HG02571 (cell line): Measurements from ENCODE around the gene TLR2.

ENCODE experiments used
- ATAC-seq: cut with Tn5 transposase; IDR thresholded peaks from one replicate; pipeline ENCODE4 v1.9.1; 2021; ENCODE audit warnings: mild to moderate bottlenecking, moderate library complexity; ENCODE audit not compliant: unreplicated experiment

Gene TLR2

DNA sequence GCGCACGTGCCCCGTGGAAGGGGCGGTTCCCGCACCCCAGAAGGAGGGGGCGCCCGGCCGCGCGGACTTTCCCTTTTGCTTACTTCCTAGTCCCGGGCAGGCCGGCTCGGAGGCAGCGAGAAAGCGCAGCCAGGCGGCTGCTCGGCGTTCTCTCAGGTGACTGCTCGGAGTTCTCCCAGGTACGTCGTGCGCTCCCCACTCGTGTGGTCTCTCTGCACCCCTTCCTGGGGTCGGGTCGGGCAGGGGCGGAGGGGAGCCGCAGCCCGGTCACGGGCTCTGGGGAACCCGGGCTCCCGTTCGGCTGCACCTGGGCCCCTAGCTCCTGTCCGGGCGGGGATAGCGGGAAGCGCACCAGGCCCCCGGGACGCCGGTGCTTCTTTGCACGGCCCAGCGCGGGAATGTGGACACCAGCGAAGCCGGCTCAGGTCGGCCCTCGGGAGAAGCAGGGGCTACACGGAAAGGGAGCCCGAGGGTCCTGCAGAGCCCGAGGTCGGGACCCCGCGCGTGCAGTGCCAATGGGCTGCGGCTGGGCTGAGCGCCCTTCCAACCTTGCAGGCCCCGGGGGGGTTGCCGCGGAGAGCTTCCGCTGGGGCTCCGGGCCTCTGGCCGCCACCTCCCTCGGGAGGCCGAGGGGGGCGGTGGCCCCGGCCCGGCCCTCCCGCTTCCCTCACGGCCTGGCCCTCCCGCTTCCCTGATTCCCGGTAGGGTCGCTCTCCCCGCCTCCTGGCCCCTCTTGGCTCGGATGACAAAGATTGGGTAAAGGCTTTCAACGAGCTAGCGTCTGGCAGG is at the start of gene TLR2:
Gene TLR2, plus strand, starts transcription at position 99 of the 789 bp plus-strand sequence. CDS start 18,628 bp downstream, outside the sequence.
- peak; percentile 89 for ATAC-seq

DNA sequence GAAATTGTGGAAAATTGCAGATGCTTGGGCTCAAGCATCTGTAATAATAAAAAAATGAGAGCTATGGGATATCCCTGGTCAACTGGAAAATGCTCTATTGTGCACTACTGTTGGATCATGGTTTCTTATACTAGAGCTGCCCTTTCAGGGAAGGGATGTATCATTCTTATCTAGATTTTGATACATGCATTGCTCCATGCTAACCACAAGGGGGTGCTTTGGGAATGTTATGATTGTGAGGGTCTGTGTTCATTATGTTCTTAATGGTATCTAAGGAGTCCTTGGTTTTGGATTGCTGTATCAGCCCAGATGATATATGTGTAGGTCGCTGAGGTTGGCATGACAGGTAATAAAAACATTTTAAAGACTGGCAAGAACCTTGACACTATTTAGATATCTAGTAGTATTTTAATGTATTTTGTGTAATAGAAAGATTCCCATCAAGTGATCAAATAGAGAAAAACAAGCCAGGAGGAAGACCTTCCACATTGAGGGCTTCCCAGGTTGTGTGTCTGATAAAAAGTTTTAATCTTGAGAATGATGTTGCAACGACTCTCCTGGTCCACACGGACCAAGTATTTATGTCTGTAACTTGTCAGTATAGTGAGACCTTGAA is 49.2 kb upstream of the TLR2 start:
- no peak for ATAC-seq

DNA sequence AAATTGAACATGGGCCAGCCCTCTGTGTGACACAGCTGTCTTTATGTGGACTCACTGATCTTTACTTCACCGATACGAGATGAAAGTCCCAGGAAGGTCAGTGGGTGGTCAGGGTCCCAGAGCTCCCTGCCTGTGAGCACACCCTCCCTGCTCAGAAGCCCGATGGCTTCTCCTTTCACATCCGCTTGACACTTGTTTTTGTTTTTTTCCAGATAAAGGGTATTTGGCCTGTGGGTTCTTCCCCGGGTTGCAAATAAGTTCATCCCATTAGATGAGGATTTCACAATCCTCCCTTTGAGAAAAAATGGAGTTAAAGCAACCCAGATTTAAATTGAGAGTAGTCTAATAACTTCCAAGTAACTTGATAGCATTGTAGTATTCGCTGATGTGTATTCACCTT is 48.2 kb upstream of the TLR2 start:
- no peak for ATAC-seq

GRCh38 chr4:153637201-153637600 is 46.9 kb upstream of the TLR2 start:
- no peak for ATAC-seq

DNA sequence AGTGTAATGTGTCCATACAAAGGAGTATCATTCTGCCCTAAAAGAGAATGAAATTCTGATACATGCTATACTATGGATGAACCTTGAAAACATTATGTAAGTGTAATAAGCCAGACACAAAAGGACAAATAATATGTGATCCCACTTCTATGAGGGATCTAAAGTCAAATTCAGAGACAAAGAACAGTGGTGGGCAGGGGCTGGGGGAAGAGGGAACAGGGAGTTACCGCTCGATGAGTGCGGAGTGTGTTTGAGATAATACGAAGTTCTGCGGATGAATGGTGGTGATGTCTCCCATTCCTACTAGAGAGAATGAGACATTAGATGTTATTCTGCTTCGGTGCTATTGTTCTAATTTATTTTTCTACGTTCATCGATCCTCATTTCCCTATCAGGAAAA is 46.1 kb upstream of the TLR2 start:
- no peak for ATAC-seq

DNA sequence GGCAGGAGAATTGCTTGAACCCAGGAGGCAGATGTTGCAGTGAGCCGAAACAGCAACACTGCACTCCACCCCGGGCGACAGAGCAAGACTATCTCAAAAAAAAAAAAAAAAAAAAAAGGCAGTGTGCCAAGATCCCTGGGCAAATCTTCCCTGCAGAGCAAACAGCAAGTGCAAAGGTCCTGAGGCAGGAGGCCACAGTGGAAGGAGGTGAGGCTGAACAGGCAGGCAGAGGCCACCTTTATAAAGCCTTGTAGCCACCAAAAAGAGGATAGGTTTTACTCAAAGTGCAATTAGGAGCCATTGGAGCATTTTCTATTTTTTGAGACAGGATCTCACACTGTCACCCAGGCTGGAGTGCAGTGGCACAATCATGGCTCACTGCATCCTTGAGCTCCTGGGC is 45.1 kb upstream of the TLR2 start:
- no peak for ATAC-seq

- no peak for ATAC-seq
These were observed 44.0 kb upstream of the TLR2 start for GRCh38 chr4:153639833-153640802.

- ATAC-seq, result no peak
These were observed 42.5 kb upstream of the TLR2 start for GRCh38 chr4:153641532-153641931.

DNA sequence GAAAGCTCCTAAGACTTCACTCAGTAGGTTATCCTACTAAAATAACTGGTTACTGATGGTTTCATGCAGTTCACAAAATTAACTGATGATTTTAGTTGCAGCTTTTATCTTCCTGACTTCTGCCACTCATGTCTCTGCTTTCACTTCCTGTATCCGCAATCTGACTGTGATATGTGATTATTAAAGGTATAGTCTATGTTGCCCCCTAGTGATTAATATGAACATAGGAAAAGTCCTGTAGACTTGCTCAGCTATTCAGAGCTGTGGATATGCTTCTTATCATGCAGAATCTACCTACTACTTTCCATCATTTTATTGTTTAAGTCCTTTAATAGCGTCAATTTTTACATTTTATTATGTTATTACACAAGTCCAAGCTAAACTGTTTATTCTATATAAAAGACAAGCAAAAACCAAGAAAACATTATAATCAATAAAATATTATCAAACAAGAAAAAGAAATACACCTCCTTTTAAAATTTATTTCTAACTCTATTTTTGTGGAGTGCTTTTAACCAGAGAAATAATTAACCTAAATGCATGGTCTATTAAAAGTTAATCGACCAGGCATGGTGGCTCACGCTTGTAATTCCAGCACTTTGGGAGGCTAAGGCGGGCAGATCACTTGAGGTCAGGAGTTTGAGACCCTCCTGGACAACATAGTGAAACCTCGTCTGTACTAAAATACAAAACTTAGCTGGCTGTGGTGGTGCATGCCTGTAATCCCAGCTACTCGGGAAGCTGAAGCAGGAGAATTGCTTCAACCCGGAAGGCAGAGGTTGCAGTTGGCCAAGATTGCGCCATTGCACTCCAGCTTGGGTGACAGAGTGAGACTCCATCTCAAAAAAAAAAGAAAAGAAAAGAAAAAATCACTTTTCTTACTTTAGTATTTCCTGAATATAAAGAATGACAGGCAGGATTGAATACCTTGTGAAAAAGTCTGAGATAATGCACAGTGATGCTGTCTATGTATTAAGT is 40.4 kb upstream of the TLR2 start:
- peak; percentile 77 for ATAC-seq

DNA sequence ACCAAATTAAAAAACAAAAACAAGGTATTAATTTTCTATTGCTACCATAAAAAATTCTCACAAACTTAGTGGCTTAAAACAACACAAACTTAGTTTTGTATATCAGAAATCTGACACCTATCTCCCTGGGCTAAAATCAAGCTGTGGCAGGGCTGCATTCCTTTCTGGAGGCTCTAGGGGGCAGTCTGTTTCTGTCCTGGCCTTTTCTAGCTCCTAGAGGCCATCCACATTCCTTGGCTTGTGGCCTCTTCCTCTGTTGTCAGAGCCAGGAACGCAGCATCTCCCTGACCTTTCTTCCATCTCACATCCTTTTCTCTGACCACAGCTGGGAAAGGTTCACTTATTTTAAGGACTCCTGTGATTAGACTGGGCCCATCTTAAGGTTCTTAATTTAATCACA is 38.9 kb upstream of the TLR2 start:
- ATAC-seq, result no peak

GRCh38 chr4:153646261-153646660 is 37.8 kb upstream of the TLR2 start:
- ATAC-seq, result no peak

GRCh38 chr4:153646978-153647377 is 37.1 kb upstream of the TLR2 start:
- no peak for ATAC-seq

GRCh38 chr4:153647975-153648374 is 36.1 kb upstream of the TLR2 start:
- ATAC-seq, result no peak

GRCh38 chr4:153649572-153649991 is 34.5 kb upstream of the TLR2 start:
- no peak for ATAC-seq

GRCh38 chr4:153651116-153651515 is 33.0 kb upstream of the TLR2 start:
- ATAC-seq, result no peak

DNA sequence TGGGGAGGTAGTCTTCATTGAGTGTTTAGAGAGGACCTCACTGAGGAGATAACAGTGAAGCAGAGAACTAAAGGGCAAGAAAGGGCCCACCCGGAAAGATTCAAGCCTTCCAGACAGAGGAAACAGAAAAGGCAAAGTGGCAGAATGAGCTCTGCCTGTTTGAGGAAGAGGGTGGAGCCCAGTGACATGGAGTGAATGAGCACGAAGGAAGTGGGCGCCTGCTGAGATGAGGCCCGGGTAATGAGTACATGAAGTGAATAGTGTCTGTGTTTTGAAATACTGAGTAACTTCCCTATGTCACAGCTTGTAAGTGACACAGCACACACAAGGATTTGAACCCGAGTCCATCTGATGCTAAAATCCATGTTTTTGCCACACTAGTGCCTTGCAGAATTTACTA is 32.5 kb upstream of the TLR2 start:
- no peak for ATAC-seq

DNA sequence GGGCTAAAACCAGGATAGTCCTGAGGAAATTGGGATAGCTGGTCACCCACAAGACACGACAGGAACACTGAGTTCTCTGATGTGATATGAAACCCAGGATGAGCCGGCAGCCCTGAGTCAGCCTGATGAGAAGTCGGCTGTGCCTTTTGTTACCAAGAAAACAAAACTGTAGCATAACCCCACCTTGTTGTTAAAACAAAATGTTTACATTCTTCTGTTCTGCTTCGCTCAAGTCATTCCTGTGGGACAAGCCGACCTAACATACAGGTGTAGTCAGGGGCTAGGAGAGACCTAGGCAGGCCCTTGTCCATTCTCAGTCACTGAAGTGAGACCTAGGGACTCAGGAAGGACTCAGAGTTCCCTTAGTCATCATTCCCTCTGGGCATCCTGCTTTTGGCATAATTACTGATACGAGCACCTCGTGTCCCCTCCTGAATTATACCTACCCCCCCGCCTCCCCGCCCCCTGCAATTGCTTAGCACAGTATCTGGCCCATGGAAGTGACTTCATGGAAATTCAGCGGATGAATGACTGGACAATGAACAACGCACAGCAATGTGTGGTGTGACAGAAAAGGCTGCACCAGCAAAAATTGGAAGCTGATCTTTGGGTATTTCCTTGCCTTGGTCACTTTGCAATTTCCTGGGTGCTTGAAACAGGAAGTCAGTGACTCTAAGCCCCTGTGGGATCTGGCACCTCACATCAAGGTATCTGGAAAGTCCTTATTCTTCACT is 31.9 kb upstream of the TLR2 start:
- ATAC-seq, result no peak

DNA sequence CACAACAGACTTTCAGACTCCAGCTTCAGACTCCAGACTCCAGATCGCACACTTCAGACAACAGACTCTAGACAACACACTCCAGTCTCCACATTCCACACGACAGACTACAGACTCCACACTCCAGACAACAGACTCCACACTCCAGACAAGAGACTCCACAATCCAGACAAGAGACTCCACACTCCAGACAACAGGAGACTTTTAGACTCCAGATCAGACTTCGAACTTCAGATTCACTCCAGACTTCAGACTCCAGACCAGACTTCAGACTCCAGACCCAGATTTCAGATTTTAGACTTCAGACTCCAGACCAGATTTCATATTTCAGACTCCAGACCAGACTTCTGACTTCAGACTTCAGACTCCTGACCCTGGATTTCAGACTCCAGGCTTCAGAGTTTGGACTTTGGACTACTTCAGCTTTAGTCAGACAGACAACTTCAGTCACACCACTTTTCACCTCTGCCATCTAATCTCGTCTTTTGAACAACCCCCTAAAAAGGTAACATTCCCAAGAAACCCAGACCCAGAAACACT is 29.0 kb upstream of the TLR2 start:
- no peak for ATAC-seq

- no peak for ATAC-seq
These were observed 28.2 kb upstream of the TLR2 start for GRCh38 chr4:153655928-153656327.
